VCaP (cell line): ENCODE results near the gene TOP2B.

Source experiments
- H3K27ac ChIP-seq: fragments of 450-650 bp; 2 replicates; pipeline ENCODE4 v1.5.1; 2017
- CTCF ChIP-seq: fragments of 450-650 bp; conservative IDR thresholded peaks from 2 replicates; pipeline ENCODE4 v1.5.1; 2017; ENCODE audit warnings: mild to moderate bottlenecking, moderate library complexity

TOP2B gene

GRCh38 chr3:25664812-25665314 is at the start of gene TOP2B:
TOP2B (minus strand) TSS chr3:25664907; CDS start chr3:25664297, 610 bp downstream.
- no peak for TF ChIP-seq CTCF
- peak within 1 kb of the TSS; percentile 99 for H3K27ac ChIP-seq

- no peak for TF ChIP-seq CTCF
These were observed 48.8 kb upstream of the TOP2B start for GRCh38 chr3:25713341-25713985.

GRCh38 chr3:25711090-25711489 is 46.4 kb upstream of the TOP2B start:
- TF ChIP-seq CTCF, result no peak

More at GRCh38 chr3:25713341-25713985, 48.8 kb upstream of the TOP2B start:
- H3K27ac ChIP-seq, result no peak overlapping the region

GRCh38 chr3:25708036-25708435 is 43.3 kb upstream of the TOP2B start:
- no peak for TF ChIP-seq CTCF
- H3K27ac ChIP-seq, result no peak overlapping the region

More at GRCh38 chr3:25711090-25711489, 46.4 kb upstream of the TOP2B start:
- H3K27ac ChIP-seq, result no peak overlapping the region

GRCh38 chr3:25707268-25707926 is 42.7 kb upstream of the TOP2B start:
- no peak overlapping the region for H3K27ac ChIP-seq
- no peak for TF ChIP-seq CTCF

GRCh38 chr3:25706213-25706612 is 41.5 kb upstream of the TOP2B start:
- TF ChIP-seq CTCF, result no peak

GRCh38 chr3:25697553-25697952 is 32.8 kb upstream of the TOP2B start:
- H3K27ac ChIP-seq, result no peak overlapping the region
- no peak for TF ChIP-seq CTCF

More at GRCh38 chr3:25706213-25706612, 41.5 kb upstream of the TOP2B start:
- H3K27ac ChIP-seq, result no peak overlapping the region
